Memory B cell (primary cell): ENCODE measurements around the gene PAXIP1.
"Not testable (repeated sequence)": the region's sequence is repeated elsewhere in the genome, so short reads cannot be mapped to it uniquely, and the experiment has no call there.

Source experiments
- ATAC-seq: fragments of 150-1000 bp; cut with Tn5 transposase; 2 replicates; pipeline ENCODE4 v1.10.0; 2021; ENCODE audit warnings: low read depth, mild to moderate bottlenecking, moderate library complexity
- DNase-seq, 2 donors: peaks; one replicate each; pipeline ENCODE4 v3.0.0; 2022; ENCODE audit warnings: low spot score in 2 of 2
- H3K27ac Mint-ChIP-seq: one replicate; pipeline ENCODE4 v1.8.0; 2022; ENCODE audit warnings: mild to moderate bottlenecking, moderate library complexity, mixed read lengths
- H3K27me3 Mint-ChIP-seq: one replicate; pipeline ENCODE4 v1.8.0; 2022; ENCODE audit warnings: mixed read lengths
- H3K36me3 Mint-ChIP-seq: one replicate; pipeline ENCODE4 v1.8.0; 2022; ENCODE audit warnings: mild to moderate bottlenecking, mixed read lengths
- H3K4me1 Mint-ChIP-seq: one replicate; pipeline ENCODE4 v1.8.0; 2022; ENCODE audit warnings: mixed read lengths
- H3K4me3 Mint-ChIP-seq: one replicate; pipeline ENCODE4 v1.8.0; 2022; ENCODE audit warnings: mild to moderate bottlenecking, moderate library complexity, mixed read lengths
- H3K9me3 Mint-ChIP-seq: one replicate; pipeline ENCODE4 v1.8.0; 2022; ENCODE audit warnings: mixed read lengths

The PAXIP1 gene

GRCh38 chr7:155003092-155003375 lies at the start of gene PAXIP1:
Gene PAXIP1, minus strand, starts transcription at chr7:155003124. Its CDS starts 195 bp downstream, at chr7:155002929.
- DNase-seq = peak; percentile 86 to 90
- Mint-ChIP-seq H3K4me1 (peaks cover 13% of the 10 kb centered on the region), H3K36me3 (peaks cover 4% of the 10 kb centered on the region), H3K9me3 (no peaks in the 10 kb centered on the region), H3K27me3 (no peaks in the 10 kb centered on the region), H3K4me3 (peak within 1 kb of the TSS; percentile 92), H3K27ac (peak within 1 kb of the TSS; percentile 91)
- peak; percentile 71 for ATAC-seq

- ATAC-seq (no peak), DNase-seq (no peak)
- H3K4me1 Mint-ChIP-seq = no peaks in the 10 kb centered on the region
- H3K4me3 Mint-ChIP-seq = no peak overlapping the region
- H3K36me3 Mint-ChIP-seq = no peaks in the 10 kb centered on the region
- peaks cover 13% of the 10 kb centered on the region for H3K27me3 Mint-ChIP-seq
- no peaks in the 10 kb centered on the region for H3K9me3 Mint-ChIP-seq
- H3K27ac Mint-ChIP-seq = no peak overlapping the region
Measured at GRCh38 chr7:155051355-155051754, 48.4 kb upstream of the PAXIP1 start.

- H3K4me1 Mint-ChIP-seq = no peaks in the 10 kb centered on the region
- peaks cover 8% of the 10 kb centered on the region for H3K27me3 Mint-ChIP-seq
- no peak for ATAC-seq
- H3K4me3 Mint-ChIP-seq = no peak overlapping the region
- H3K9me3 Mint-ChIP-seq = no peaks in the 10 kb centered on the region
- no peak for DNase-seq
- no peak overlapping the region for H3K27ac Mint-ChIP-seq
- no peaks in the 10 kb centered on the region for H3K36me3 Mint-ChIP-seq
Measured at GRCh38 chr7:155048006-155048405, 45.1 kb upstream of the PAXIP1 start.

GRCh38 chr7:155043756-155044155 lies 40.8 kb upstream of the PAXIP1 start:
- H3K27ac Mint-ChIP-seq = no peak overlapping the region

GRCh38 chr7:155038335-155038734 lies 35.4 kb upstream of the PAXIP1 start:
- peaks cover 9% of the 10 kb centered on the region for H3K9me3 Mint-ChIP-seq
- H3K4me3 Mint-ChIP-seq = no peak overlapping the region
- H3K27ac Mint-ChIP-seq = no peak overlapping the region
- no peaks in the 10 kb centered on the region for H3K4me1 Mint-ChIP-seq
- peaks cover 10% of the 10 kb centered on the region for H3K27me3 Mint-ChIP-seq
- peaks cover 5% of the 10 kb centered on the region for H3K36me3 Mint-ChIP-seq
- ATAC-seq (no peak), DNase-seq (no peak)

More at GRCh38 chr7:155043756-155044155, 40.8 kb upstream of the PAXIP1 start:
- Mint-ChIP-seq H3K27me3 (peaks cover 7% of the 10 kb centered on the region), H3K4me3 (no peak overlapping the region), H3K9me3 (peaks cover 2% of the 10 kb centered on the region), H3K4me1 (no peaks in the 10 kb centered on the region), H3K36me3 (no peaks in the 10 kb centered on the region)
- no peak for ATAC-seq
- DNase-seq = no peak

GRCh38 chr7:155034495-155034894 lies 31.6 kb upstream of the PAXIP1 start:
- peaks cover 11% of the 10 kb centered on the region for H3K27me3 Mint-ChIP-seq
- not testable (repeated sequence) for H3K4me3 Mint-ChIP-seq, ATAC-seq, DNase-seq, H3K27ac Mint-ChIP-seq, H3K4me1 Mint-ChIP-seq, H3K36me3 Mint-ChIP-seq
- peaks cover 11% of the 10 kb centered on the region for H3K9me3 Mint-ChIP-seq

- H3K4me1 Mint-ChIP-seq = no peaks in the 10 kb centered on the region
Measured at GRCh38 chr7:155032978-155033377, 30.1 kb upstream of the PAXIP1 start.

GRCh38 chr7:155027879-155028278 lies 25.0 kb upstream of the PAXIP1 start:
- peaks cover 6% of the 10 kb centered on the region for H3K9me3 Mint-ChIP-seq
- no peak overlapping the region for H3K4me3 Mint-ChIP-seq
- peaks cover 13% of the 10 kb centered on the region for H3K27me3 Mint-ChIP-seq
- no peaks in the 10 kb centered on the region for H3K4me1 Mint-ChIP-seq
- H3K27ac Mint-ChIP-seq = no peak overlapping the region
- DNase-seq (no peak), ATAC-seq (no peak)
- H3K36me3 Mint-ChIP-seq = peaks cover 3% of the 10 kb centered on the region

More at GRCh38 chr7:155032978-155033377, 30.1 kb upstream of the PAXIP1 start:
- no peak for ATAC-seq
- Mint-ChIP-seq H3K36me3 (peaks cover 7% of the 10 kb centered on the region), H3K27me3 (peaks cover 13% of the 10 kb centered on the region), H3K4me3 (no peak overlapping the region), H3K27ac (no peak overlapping the region), H3K9me3 (peaks cover 13% of the 10 kb centered on the region)
- no peak for DNase-seq

- Mint-ChIP-seq H3K4me3 (no peak overlapping the region), H3K4me1 (no peaks in the 10 kb centered on the region), H3K27ac (no peak overlapping the region), H3K36me3 (no peaks in the 10 kb centered on the region), H3K9me3 (no peaks in the 10 kb centered on the region), H3K27me3 (peaks cover 6% of the 10 kb centered on the region)
- no peak for ATAC-seq
- DNase-seq = no peak
Measured at GRCh38 chr7:155021699-155022145, 18.8 kb upstream of the PAXIP1 start.

- Mint-ChIP-seq H3K4me1 (no peaks in the 10 kb centered on the region), H3K9me3 (no peaks in the 10 kb centered on the region), H3K4me3 (no peak overlapping the region), H3K27me3 (peaks cover 6% of the 10 kb centered on the region), H3K27ac (no peak overlapping the region), H3K36me3 (no peaks in the 10 kb centered on the region)
- DNase-seq (no peak), ATAC-seq (no peak)
Measured at GRCh38 chr7:155020996-155021395, 18.1 kb upstream of the PAXIP1 start.

GRCh38 chr7:155017834-155018233 lies 14.9 kb upstream of the PAXIP1 start:
- peaks cover 6% of the 10 kb centered on the region for H3K27me3 Mint-ChIP-seq
- H3K4me1 Mint-ChIP-seq = no peaks in the 10 kb centered on the region
- H3K9me3 Mint-ChIP-seq = no peaks in the 10 kb centered on the region
- no peaks in the 10 kb centered on the region for H3K36me3 Mint-ChIP-seq
- no peak overlapping the region for H3K4me3 Mint-ChIP-seq
- no peak overlapping the region for H3K27ac Mint-ChIP-seq
- DNase-seq = no peak
- no peak for ATAC-seq

GRCh38 chr7:155011086-155011485 lies 8.2 kb upstream of the PAXIP1 start:
- peaks cover 3% of the 10 kb centered on the region for H3K27me3 Mint-ChIP-seq
- no peak overlapping the region for H3K27ac Mint-ChIP-seq
- peaks cover 6% of the 10 kb centered on the region for H3K4me1 Mint-ChIP-seq
- no peak for ATAC-seq
- no peak overlapping the region for H3K4me3 Mint-ChIP-seq
- H3K9me3 Mint-ChIP-seq = no peaks in the 10 kb centered on the region
- H3K36me3 Mint-ChIP-seq = peaks cover 4% of the 10 kb centered on the region
- no peak for DNase-seq

- H3K4me3 Mint-ChIP-seq = no peak overlapping the region
- H3K27me3 Mint-ChIP-seq = no peaks in the 10 kb centered on the region
- H3K9me3 Mint-ChIP-seq = no peaks in the 10 kb centered on the region
- peak; percentile 59 for ATAC-seq
- H3K27ac Mint-ChIP-seq = no peak overlapping the region
- H3K4me1 Mint-ChIP-seq = peaks cover 6% of the 10 kb centered on the region
- peaks cover 4% of the 10 kb centered on the region for H3K36me3 Mint-ChIP-seq
- no peak for DNase-seq
Measured at GRCh38 chr7:155009570-155010157, 6.7 kb upstream of the PAXIP1 start.

- Mint-ChIP-seq H3K9me3 (no peaks in the 10 kb centered on the region), H3K36me3 (peaks cover 4% of the 10 kb centered on the region), H3K4me1 (peaks cover 11% of the 10 kb centered on the region), H3K27me3 (no peaks in the 10 kb centered on the region), H3K4me3 (no peak overlapping the region), H3K27ac (no peak overlapping the region)
- no peak for ATAC-seq
- peak in 1 of 2 donors; percentile 26 for DNase-seq
Measured at GRCh38 chr7:155007947-155008346, 5.0 kb upstream of the PAXIP1 start.
